SK-N-MC (cell line): ENCODE measurements around the gene TP53I11.

ENCODE experiments used
- DNase-seq: peaks from one replicate; pipeline ENCODE4 v3.0.0-alpha.2; 2011; ENCODE audit warnings: low read depth, low spot score
- H3K27ac ChIP-seq: fragments of 200-600 bp; sonication (generic); 2 replicates; pipeline ENCODE4 v1.5.1; 2016; ENCODE audit warnings: mixed run types
- H3K36me3 ChIP-seq: fragments of 200-600 bp; sonication (generic); 2 replicates; pipeline ENCODE4 v1.6.1; 2017; ENCODE audit warnings: antibody characterized with exemption, low read length, mixed read lengths; ENCODE audit not compliant: insufficient read depth
- H3K4me3 ChIP-seq: fragments of 200-600 bp; sonication (generic); 2 replicates; pipeline ENCODE4 v1.5.1; 2016
- H3K9ac ChIP-seq: fragments of 200-600 bp; sonication (generic); 2 replicates; pipeline ENCODE4 v1.8.0; 2017; ENCODE audit warnings: mixed run types, mixed read lengths; ENCODE audit not compliant: insufficient read length
- H3K9me3 ChIP-seq: fragments of 200-600 bp; sonication (generic); 2 replicates; pipeline ENCODE4 v1.6.1; 2017; ENCODE audit warnings: low read depth, mild to moderate bottlenecking, antibody characterized with exemption, low read length, moderate library complexity, mixed read lengths
- EZH2 ChIP-seq: fragments of 200-600 bp; sonication (generic); IDR thresholded peaks from one replicate; pipeline ENCODE4 v1.6.1; 2017; ENCODE audit warnings: antibody characterized with exemption
- FOXP2 ChIP-seq: optimal IDR thresholded peaks from 2 replicates; pipeline ENCODE3; 2011; ENCODE audit warnings: mild to moderate bottlenecking, moderate library complexity; ENCODE audit not compliant: insufficient read depth; ENCODE audit errors: extremely low read length, control extremely low read depth
- POLR2AphosphoS5 ChIP-seq: IDR thresholded peaks from 2 replicates; pipeline ENCODE4 v1.6.1; 2012; ENCODE audit warnings: mild to moderate bottlenecking, low read depth, low read length, borderline replicate concordance

TP53I11 gene

DNA sequence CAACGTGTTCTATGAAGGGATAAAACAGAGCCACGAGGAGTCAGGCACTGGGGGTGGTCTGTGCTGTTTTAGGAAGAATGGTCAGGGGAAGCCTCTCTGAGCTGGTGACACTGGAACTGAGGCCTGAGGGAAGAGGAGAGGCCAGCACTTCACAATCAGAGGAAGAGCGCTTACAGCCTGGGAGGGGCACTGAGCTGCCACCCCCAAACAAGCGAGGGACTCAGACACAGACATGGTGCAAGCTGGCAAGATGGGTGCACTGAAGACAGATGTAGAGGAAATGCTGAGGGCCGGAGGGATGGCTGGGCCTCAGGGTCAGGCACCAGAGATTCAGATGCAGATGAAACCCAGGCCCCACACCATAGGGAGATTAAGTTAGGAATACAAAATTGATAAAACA is 40.0 kb upstream of the TP53I11 start:
- H3K9me3 ChIP-seq = no peaks in the 10 kb centered on the region
- H3K9ac ChIP-seq = no peak overlapping the region
- no peaks in the 10 kb centered on the region for H3K36me3 ChIP-seq
- TF ChIP-seq POLR2AphosphoS5 = no peak
- H3K27ac ChIP-seq = no peak overlapping the region
- H3K4me3 ChIP-seq = no peak overlapping the region
- DNase-seq = no peak

DNA sequence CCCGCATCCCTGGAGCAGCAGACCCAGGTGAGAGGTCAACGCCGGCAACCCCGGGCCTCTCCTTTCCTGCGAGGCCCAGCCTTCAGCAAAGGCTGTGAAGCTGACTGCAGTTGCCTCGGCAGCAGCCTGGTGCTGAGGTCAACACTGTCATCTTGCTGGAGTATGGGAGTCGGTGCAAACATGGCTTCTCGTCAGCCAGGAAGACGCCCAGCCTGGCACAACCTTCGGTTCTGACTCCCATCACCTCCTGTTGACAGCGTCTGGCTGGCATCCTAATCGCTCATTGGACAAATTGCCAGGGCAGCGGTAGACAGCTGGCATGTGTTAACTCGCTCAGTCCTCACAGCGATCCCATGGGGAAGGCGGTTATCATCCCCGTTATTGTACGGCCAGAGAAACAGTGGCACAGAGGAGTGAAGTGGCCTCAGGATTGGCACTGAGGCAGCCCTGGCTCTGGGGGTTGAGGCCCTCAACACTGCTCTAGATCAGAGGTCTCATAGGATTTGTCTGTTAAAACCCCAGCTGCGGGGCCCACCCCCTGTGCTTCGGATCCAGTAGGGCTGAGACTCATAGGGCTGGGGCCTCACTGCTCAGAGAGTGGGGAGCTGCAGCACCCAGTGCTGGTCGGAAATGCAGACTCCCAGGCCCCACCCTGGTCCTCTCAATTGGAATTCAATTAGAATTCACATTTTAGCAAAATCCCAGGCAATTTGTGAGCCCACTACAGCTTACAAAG is 39.3 kb upstream of the TP53I11 start:
- H3K27ac ChIP-seq = no peak overlapping the region
- H3K4me3 ChIP-seq = no peak overlapping the region
- H3K9ac ChIP-seq = no peak overlapping the region
- no peaks in the 10 kb centered on the region for H3K9me3 ChIP-seq
- TF ChIP-seq EZH2 (no peak), POLR2AphosphoS5 (no peak), FOXP2 (no peak)
- no peaks in the 10 kb centered on the region for H3K36me3 ChIP-seq
- no peak for DNase-seq

DNA sequence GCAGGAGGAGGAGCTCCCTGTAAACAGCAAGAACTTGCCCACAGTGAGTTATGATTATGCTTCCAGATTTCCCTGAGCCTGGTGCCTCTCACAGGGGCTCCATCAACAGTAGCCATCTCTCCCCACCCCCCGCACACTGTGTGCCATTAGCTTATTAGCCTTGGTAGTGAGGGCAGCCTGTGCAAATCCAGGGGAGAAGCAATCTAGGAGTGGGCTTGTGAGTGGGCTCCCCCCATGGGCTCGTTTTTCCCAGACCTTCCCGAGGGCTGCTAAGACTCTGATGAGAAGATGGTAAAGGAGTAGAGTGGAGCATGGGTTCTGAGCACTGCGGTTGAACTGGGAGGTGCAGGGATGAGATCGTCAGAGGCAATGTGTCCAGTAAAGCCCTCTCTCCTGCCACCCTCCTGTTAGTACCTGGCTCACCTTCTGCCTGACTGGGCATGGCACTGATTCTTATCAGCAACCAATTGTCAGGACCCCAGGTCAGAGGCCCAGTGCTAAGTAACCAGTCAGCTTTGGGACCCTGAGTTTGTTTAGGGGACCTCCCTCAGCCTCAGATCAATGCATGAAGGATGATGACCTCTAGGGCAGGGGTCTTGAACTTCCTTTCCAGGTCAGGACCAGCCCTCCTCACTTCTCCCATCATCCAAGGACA is 38.4 kb upstream of the TP53I11 start:
- Histone ChIP-seq H3K9ac (no peak overlapping the region), H3K9me3 (no peaks in the 10 kb centered on the region), H3K27ac (no peak overlapping the region), H3K36me3 (no peaks in the 10 kb centered on the region), H3K4me3 (no peak overlapping the region)
- no peak for TF ChIP-seq FOXP2
- no peak for TF ChIP-seq EZH2
- no peak for TF ChIP-seq POLR2AphosphoS5
- no peak for DNase-seq

DNA sequence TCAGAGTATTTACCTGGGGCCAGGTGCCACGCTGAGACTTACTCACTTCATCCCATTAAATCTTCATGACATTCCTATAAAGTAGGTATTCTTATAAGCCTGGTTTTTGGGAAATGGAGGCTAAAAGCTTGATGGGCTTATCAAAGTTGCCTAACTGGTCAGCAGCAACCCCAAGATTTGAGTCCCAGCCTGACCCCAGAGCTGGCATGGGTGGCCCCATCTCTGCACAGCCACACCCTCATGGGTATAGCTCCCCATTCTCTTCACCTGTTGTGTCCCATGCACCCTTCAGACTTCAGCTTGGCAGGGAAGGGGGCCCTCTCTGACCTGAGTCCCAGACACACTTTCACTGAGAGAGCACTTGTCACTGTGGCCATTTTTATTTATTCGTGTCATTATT is 37.4 kb upstream of the TP53I11 start:
- Histone ChIP-seq H3K9me3 (no peaks in the 10 kb centered on the region), H3K36me3 (no peaks in the 10 kb centered on the region), H3K27ac (no peak overlapping the region), H3K4me3 (no peak overlapping the region), H3K9ac (no peak overlapping the region)
- no peak for DNase-seq
- no peak for TF ChIP-seq EZH2
- no peak for TF ChIP-seq FOXP2
- TF ChIP-seq POLR2AphosphoS5 = no peak

DNA sequence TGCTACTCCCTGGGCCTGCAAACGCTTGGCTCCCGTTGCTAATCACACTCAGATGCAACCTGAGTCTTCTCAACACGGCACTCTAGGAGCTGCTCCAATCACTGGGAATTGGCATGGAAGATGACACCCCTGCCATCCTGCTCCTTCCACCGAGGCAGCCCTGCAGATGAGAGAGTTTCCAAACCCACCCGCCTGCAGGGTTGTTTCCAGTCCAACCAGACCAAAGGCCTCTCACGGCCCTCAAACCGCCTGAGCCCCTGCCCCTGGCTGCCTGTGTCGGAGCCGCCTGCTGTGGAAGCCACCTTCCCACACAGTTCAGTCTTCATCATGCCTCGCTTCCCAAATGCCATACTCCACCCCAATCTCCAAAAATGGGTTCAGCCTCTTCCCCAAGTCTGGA is 36.8 kb upstream of the TP53I11 start:
- Histone ChIP-seq H3K9ac (no peak overlapping the region), H3K27ac (no peak overlapping the region), H3K9me3 (no peaks in the 10 kb centered on the region), H3K36me3 (no peaks in the 10 kb centered on the region), H3K4me3 (no peak overlapping the region)
- no peak for TF ChIP-seq POLR2AphosphoS5
- no peak for TF ChIP-seq EZH2
- no peak for TF ChIP-seq FOXP2
- DNase-seq = no peak

DNA sequence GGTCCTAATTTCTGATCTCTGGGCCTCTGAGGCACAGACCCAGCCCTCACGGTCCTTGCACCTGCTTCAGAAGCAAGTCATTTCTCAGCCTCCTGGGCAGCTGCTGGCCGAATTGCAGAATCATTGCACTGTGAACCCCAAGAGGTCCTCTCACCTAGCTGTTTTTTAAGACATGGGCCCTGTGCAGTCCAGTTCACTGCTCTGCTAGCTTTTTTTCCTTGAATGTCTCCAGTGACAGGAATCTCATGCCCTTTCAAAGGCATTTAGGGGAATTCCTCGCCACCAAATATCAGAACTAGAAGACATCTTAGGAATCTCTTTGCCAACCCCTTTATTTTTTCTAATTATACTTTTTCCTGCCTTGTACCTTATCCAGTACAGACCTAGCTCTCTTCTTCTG is 35.6 kb upstream of the TP53I11 start:
- H3K9me3 ChIP-seq = no peaks in the 10 kb centered on the region
- no peak overlapping the region for H3K27ac ChIP-seq
- H3K36me3 ChIP-seq = no peaks in the 10 kb centered on the region
- TF ChIP-seq POLR2AphosphoS5 (no peak), FOXP2 (no peak), EZH2 (no peak)
- DNase-seq = no peak
- H3K9ac ChIP-seq = no peak overlapping the region
- no peak overlapping the region for H3K4me3 ChIP-seq

DNA sequence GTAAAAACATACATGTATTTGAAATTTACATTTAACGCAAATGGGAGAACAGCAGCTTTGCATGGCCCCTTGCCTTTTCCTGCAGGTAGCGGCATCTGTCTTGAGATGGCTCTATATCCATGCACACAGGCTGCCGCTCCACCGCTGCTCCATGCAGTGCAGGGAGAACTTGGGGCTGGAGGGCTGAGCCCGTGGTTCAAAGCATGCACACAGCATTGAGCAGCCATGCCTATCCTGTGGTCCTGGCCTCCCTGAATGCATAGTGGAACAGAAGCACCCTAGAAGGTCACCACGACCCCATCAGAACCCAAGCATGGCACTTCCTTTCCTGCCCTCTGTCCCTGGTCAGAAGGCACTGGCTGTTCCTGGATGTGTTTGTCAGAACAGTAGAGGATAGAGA is 35.0 kb upstream of the TP53I11 start:
- H3K9ac ChIP-seq = no peak overlapping the region
- H3K4me3 ChIP-seq = no peak overlapping the region
- TF ChIP-seq FOXP2 = no peak
- no peak for TF ChIP-seq EZH2
- no peak for TF ChIP-seq POLR2AphosphoS5
- no peaks in the 10 kb centered on the region for H3K36me3 ChIP-seq
- no peak for DNase-seq
- no peaks in the 10 kb centered on the region for H3K9me3 ChIP-seq
- H3K27ac ChIP-seq = no peak overlapping the region

DNA sequence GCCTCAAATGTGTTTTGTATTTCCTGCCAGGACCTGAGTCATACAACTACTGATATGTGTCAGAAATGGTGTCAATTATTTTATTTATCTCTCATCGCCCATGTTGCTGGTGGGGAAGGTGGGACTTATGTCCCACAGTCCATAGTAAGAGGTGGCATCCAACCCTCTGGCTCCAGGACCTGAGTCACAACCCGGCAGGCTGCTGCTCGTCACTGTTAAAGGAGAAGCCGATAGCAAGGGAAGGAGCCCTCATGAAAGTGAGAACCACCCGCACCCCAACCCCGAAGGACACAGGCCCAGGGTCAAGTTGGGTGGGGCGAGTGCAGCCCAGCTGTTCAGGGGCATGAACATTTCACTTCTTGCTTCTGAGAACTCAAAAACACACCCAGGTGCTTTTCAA is 33.1 kb upstream of the TP53I11 start:
- Histone ChIP-seq H3K9ac (no peak overlapping the region), H3K36me3 (no peaks in the 10 kb centered on the region), H3K4me3 (no peak overlapping the region), H3K9me3 (no peaks in the 10 kb centered on the region), H3K27ac (no peak overlapping the region)
- no peak for TF ChIP-seq POLR2AphosphoS5
- no peak for TF ChIP-seq EZH2
- no peak for TF ChIP-seq FOXP2
- DNase-seq = no peak

DNA sequence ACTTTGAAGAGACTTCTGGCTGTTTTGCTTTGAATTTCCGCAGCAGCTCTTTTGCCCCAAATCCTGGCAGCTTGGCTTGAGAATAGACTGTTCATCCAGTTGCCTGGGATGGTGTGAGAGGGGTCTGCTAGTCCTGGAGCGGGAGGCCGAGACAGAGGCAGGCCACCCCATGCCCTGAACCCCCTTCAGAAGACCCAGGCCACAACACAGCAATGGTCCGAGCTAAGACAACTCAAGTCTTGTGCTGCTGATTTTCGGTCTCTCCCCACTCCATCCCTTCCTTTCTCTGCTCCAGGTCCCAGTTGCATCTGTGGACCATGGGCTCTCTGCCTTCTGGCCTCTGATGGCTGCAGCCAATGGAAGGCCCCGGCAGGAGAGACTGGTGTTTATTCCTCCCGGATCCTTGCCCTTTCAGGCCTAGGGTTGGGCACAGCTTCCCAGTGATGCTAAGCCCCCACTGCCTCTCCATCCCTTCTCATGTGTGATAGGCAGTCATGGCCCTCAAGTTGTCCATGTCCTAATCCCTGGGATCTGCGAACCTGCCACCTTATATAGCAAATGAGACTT is 31.9 kb upstream of the TP53I11 start:
- Histone ChIP-seq H3K4me3 (no peak overlapping the region), H3K9me3 (no peaks in the 10 kb centered on the region), H3K36me3 (no peaks in the 10 kb centered on the region), H3K9ac (no peak overlapping the region), H3K27ac (no peak overlapping the region)
- no peak for DNase-seq
- TF ChIP-seq POLR2AphosphoS5 (no peak), FOXP2 (no peak), EZH2 (no peak)
